NCI-H748 (cell line): ENCODE measurements around the gene KLF16.

ENCODE experiments used
- DNase-seq: peaks from one replicate; lab custom pipeline; 2025; ENCODE audit not compliant: unreplicated experiment; lab: John Stamatoyannopoulos, UW

The KLF16 gene

GRCh38 chr19:1826557-1827521, 36.5 kb downstream of the KLF16 start:
- DNase-seq: no peak

GRCh38 chr19:1825909-1826556, 37.3 kb downstream of the KLF16 start:
- peak; percentile 53 for DNase-seq

GRCh38 chr19:1824252-1824622, 39.1 kb downstream of the KLF16 start:
- no peak for DNase-seq

GRCh38 chr19:1823539-1824251, 39.7 kb downstream of the KLF16 start:
- no peak for DNase-seq

GRCh38 chr19:1823020-1823419, 40.4 kb downstream of the KLF16 start:
- DNase-seq: no peak

- no peak for DNase-seq
These were observed 41.2 kb downstream of the KLF16 start for GRCh38 chr19:1822210-1822609.

GRCh38 chr19:1819341-1820255, 43.8 kb downstream of the KLF16 start:
- DNase-seq: no peak

GRCh38 chr19:1818549-1819195, 44.7 kb downstream of the KLF16 start:
- no peak for DNase-seq

- DNase-seq: no peak
These were observed 45.7 kb downstream of the KLF16 start for GRCh38 chr19:1817553-1818179.

GRCh38 chr19:1816530-1817298, 46.7 kb downstream of the KLF16 start:
- DNase-seq: no peak

GRCh38 chr19:1815605-1816529, 47.5 kb downstream of the KLF16 start:
- no peak for DNase-seq

- DNase-seq: no peak
These were observed 48.4 kb downstream of the KLF16 start for GRCh38 chr19:1814833-1815604.

- no peak for DNase-seq
These were observed 49.0 kb downstream of the KLF16 start for GRCh38 chr19:1814391-1814790.

GRCh38 chr19:1813192-1814182, 49.9 kb downstream of the KLF16 start:
- DNase-seq: no peak

- DNase-seq: peak; percentile 96
These were observed 50.8 kb downstream of the KLF16 start for GRCh38 chr19:1812426-1813191.
